ENCODE results near the gene THAP4.
A peak's percentile ranks its signal among the peaks of the same experiment; 100 is the strongest.

Gene THAP4

GRCh38 chr2:241637795-241638660, 1.1 kb upstream of the THAP4 start:
- DNase-seq, result no peak

GRCh38 chr2:241636182-241637017, 558 bp downstream of the THAP4 start:
- peak; percentile 30 for DNase-seq

- DNase-seq, result no peak
Measured at GRCh38 chr2:241635756-241636155, 1.2 kb downstream of the THAP4 start.

- DNase-seq, result no peak
Measured at GRCh38 chr2:241633561-241633960, 3.4 kb downstream of the THAP4 start.

GRCh38 chr2:241632478-241633325, 4.3 kb downstream of the THAP4 start:
- DNase-seq, result no peak

GRCh38 chr2:241629762-241630435, 7.1 kb downstream of the THAP4 start:
- no peak for DNase-seq

GRCh38 chr2:241627675-241628074, 9.3 kb downstream of the THAP4 start:
- DNase-seq, result no peak

GRCh38 chr2:241620419-241620769, 16.6 kb downstream of the THAP4 start:
- peak; percentile 51 for DNase-seq

GRCh38 chr2:241619597-241620418, 17.1 kb downstream of the THAP4 start:
- no peak for DNase-seq

- DNase-seq, result no peak
Measured at GRCh38 chr2:241618829-241619228, 18.1 kb downstream of the THAP4 start.

- no peak for DNase-seq
Measured at GRCh38 chr2:241618296-241618805, 18.6 kb downstream of the THAP4 start.

- DNase-seq, result no peak
Measured at GRCh38 chr2:241617431-241618154, 19.4 kb downstream of the THAP4 start.

GRCh38 chr2:241616168-241617125, 20.5 kb downstream of the THAP4 start:
- DNase-seq, result no peak

GRCh38 chr2:241615522-241616052, 21.4 kb downstream of the THAP4 start:
- no peak for DNase-seq

- no peak for DNase-seq
Measured at GRCh38 chr2:241615041-241615440, 21.9 kb downstream of the THAP4 start.

GRCh38 chr2:241613017-241613780, 23.8 kb downstream of the THAP4 start:
- DNase-seq, result no peak

- no peak for DNase-seq
Measured at GRCh38 chr2:241612156-241613016, 24.6 kb downstream of the THAP4 start.

Measured in fibroblast of skin of right biceps (primary cell).